NCI-H345 treated with DMSO at 0.1 percent for 48 hours (cell line): ENCODE data around the gene CROCC2.

Experiments
- DNase-seq: peaks from one replicate; lab custom pipeline; 2025; ENCODE audit not compliant: unreplicated experiment; lab: John Stamatoyannopoulos, UW

Gene CROCC2

DNA sequence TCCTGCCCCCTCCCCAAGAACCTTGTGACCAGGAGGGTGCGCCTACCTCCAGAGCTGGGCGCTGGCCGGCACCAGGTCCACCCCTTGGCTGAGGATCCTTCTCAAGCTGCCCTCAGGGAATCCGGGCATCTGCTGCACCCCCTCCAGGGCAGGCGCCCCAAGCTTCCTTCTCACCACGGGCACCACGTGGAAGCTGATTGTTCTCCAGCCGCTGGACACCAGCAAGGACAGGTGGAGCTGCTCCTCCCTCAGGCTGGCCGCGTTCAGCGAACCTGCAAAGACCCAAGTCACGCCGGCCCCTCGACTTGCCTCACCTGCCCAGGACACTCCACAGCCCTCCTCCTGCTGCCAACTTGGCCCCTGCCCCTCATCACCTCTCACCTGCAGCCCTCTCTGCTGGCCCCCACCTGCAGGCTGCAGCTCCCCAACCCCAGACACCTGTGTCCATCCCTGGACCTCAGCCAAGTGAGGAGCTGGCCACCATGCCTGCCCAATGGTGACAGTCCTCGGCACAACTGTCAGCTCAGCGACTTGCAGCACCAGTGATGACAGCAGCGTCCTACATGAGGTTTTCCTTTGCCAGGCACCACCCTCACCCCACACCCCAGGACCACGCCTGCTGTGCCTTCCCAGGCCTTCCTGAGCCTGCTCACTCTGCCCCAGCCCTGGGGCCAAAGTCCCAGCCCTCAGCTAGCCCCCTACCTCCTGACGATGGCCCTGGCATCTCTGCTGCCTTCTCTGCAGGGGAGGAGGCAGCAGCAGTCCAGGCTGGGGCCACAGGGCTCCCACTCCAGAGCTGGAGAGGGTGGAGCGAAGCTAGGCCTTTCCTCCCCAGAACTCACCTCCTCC lies 14.4 kb upstream of the CROCC2 start:
- DNase-seq: no peak

- DNase-seq: no peak
These were observed 13.8 kb upstream of the CROCC2 start for GRCh38 chr2:240892356-240892755.

DNA sequence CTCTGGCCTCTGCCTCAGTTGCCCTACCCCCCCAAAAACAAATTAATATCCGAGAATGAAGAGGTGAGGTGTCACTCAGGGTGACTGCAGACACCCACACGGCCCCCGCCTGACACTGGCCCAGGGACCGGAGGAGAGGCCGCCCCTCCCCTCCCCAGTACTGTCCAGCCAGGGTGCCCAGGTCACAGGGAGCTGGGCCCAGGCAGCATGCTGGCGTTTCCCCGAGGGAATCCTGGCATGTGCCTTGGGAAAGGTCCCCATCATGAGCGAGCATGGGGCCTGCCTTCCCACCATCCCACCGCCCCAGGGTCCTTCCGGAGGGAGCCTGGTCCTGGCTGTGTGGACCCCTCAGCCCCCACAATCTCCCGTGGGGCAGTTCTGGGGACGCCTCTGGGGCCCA lies 13.2 kb upstream of the CROCC2 start:
- no peak for DNase-seq

DNA sequence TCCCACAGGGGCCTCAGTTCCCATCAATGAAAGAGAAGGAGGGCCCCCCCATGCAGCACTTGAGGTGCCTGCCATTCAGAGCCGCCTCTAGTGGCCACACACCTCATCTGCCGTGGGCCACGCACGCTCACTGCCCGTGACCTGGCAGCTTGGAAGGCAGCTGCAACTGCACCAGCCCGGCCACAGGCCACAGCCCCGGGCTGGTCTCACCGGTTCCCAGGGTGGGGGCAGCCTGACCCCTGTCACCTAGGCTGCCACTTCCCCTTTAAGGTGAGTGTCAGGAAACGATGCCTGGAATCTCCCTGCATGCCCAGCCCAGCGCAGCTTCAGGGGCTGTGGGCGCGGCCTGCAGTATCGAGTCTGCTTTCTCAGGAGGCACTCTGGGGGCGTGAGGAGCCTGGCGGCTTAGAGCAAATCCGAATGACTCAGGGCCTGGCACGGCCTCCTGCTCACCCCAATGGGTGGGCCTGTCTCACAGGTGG lies 12.7 kb upstream of the CROCC2 start:
- DNase-seq: no peak

GRCh38 chr2:240894006-240894405 lies 12.1 kb upstream of the CROCC2 start:
- no peak for DNase-seq

DNA sequence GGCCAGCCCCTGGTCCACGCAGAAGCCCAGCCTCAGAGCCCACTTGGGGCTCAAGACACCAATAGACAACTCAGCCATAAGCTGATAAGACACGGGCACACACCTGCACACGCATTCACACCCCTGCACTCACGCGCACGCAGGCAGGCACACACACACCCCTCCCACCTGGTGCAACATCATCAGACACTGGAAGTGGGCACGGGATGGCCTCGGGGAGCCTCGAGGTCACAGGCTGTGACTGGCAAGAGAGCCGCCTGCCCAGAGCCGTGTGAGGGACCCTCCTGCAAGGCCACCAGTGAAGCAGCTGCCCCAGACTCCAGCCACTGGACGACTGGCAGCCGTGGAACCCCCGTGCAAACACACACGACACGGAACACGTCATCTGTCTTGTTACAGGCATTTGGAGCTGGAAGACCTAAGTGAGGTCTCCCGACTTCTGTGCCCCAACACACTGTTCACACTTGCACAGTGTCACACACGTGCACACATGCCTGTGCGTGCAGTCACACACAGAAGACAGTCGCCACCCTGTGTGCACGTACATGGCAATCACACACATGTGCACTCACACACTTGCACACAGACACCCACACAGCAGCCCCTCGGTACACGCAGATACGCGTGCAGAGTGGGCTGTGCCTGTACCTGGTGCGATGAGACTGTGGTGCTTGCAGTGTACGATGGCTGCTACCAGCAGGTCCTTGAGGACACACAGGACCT lies 11.1 kb upstream of the CROCC2 start:
- DNase-seq: no peak

- no peak for DNase-seq
These were observed 10.3 kb upstream of the CROCC2 start, which contains the start of gene MAB21L4 for GRCh38 chr2:240895656-240896388. Gene MAB21L4 (minus strand): TSS chr2:240896156. CDS start chr2:240895997, 159 bp downstream.

GRCh38 chr2:240896394-240896793 lies 9.7 kb upstream of the CROCC2 start:
- DNase-seq: no peak

DNA sequence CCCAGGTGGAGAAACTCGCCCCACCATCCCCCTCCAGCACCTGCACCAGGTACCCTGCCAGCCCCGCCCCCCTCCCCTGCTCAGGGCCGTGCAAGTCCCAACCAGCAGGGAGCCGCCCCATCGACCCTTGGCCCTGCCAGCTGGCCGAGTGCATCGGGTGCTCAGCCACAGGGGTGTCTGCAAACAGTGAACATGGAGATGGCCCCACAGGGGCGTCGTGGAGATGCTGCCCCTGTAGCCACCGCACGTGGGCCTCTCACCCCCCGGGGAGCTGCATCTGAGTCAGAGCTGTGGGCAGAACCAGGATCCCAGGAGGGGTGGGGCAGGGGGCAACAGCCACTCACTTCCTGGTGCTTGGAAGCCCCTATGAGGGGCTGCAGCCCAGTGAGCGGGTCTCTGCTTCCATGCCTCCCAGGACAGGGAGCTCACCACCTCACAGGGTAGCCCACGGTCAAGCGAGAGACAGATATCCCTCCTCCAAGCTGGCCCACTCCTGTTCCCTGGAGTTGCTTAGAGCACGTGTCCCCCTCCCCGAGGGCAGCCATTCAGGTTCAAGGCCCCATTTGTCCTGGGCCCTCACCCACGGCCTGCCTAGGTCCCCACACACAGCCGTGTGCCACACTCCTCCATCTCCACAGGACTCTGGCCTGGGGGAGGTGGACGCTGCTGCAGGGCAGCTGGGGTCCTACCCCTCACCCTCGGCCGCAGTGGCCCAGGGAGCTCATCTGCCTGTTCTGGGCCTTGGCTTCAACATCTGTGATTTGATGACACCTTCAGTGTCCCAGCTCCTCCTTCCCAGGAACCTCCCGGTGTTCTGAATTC lies 9.1 kb upstream of the CROCC2 start:
- DNase-seq: no peak

DNA sequence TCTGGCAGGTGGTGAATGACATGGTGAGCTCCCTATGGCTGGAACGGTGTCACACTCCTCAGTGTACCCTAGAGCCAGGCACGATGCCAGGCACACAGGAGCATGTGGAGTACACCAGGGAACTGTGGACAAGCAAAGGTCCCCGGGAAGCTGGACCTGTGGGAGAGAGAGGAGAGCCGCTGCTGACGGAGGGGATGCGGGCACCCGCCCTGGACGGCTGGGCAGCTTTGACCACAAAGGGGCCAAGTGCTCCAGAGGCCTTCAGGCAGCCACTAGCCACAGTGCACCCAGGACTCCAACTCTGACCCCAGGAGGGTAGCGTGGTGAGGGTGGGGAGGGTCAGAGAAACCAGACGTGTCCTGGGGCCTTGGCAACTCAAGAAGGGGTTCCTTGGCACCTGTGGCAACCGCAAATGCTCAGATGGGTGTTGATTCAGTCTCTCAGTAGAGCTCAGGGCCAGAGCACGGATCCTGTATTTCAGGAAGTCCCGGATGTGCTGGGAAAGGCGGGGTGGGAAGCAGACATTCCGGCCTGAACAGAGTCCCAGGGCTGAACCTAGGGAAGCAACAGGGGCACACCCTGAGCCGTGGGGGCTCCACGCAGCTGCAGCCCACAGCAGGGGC lies 7.9 kb upstream of the CROCC2 start:
- DNase-seq: no peak

DNA sequence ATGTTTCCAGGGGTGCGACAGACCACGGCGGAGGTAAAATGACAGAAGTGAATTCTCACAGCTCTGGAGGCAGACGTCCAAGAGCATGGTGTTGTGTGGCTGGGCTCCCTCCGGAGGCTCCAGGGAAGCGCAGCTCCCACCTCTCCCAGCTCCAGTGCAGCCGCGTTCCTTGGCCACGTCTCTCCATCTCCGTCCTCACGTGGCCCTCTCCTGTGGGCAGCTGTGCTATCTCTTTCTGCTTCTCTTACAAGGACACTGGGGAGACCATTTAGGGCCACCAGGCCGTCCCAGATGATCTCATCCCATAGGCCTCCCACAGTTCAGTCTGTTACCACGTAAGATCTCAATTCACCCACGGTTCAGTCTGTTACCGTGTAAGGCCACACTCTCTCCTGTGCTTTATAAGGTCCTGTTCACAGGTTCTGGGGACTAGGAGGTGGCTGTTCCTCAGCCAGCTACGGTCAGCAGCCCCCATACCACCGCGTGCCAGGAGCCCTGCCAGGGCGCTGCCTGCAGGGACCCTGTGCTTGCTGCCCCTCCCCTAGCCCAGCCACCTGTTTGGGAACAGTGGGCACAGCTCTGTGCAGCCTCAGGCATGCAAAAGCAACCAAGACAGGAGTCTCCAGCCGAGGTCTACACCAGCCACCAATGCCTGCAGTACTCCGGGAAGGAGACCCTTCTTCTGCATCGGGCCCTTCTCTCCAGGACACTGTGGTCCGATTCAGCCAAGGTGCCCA lies 7.2 kb upstream of the CROCC2 start:
- DNase-seq: no peak

GRCh38 chr2:240899468-240899865 lies 6.7 kb upstream of the CROCC2 start:
- DNase-seq: no peak

- no peak for DNase-seq
These were observed 5.8 kb upstream of the CROCC2 start for GRCh38 chr2:240900141-240900860.

- no peak for DNase-seq
These were observed 4.0 kb upstream of the CROCC2 start for GRCh38 chr2:240901986-240902614.

GRCh38 chr2:240902615-240903041 lies 3.5 kb upstream of the CROCC2 start:
- DNase-seq: no peak

GRCh38 chr2:240903191-240904060 lies 2.7 kb upstream of the CROCC2 start:
- no peak for DNase-seq
